WTC11 (cell line): Measurements from ENCODE around the gene ATP5ME. TPM values are rescaled to one million over a fixed set of nuclear protein-coding genes. Genes with fewer than 3 reads are reported as not detected.

Experiments
- ATAC-seq: fragments of 200-7000 bp; cut with Tn5 transposase; 2 replicates; pipeline ENCODE4 v1.10.0; 2021; ENCODE audit warnings: mild to moderate bottlenecking, moderate library complexity
- CTCF ChIA-PET: fragments of 300-600 bp; sonication (Branson Sonifier 250); formaldehyde crosslinking; loops from one replicate; lab custom pipeline; 2021; ENCODE audit warnings: antibody characterized with exemption; lab: Charles Lee
- POLR2A ChIA-PET: fragments of 350-600 bp; sonication (Branson Sonifier 250); formaldehyde crosslinking; loops from one replicate; lab custom pipeline; 2021; ENCODE audit warnings: antibody characterized with exemption; lab: Charles Lee
- DNase-seq: peaks from one replicate; pipeline ENCODE4 v3.0.0; 2021; ENCODE audit warnings: low spot score
- H3K27ac Mint-ChIP-seq: 2 replicates; pipeline ENCODE4 v1.8.0; 2021; ENCODE audit warnings: mixed read lengths
- H3K27me3 Mint-ChIP-seq: 2 replicates; pipeline ENCODE4 v1.8.0; 2021; ENCODE audit warnings: low read depth, mild to moderate bottlenecking, moderate library complexity, mixed read lengths
- H3K36me3 Mint-ChIP-seq: 2 replicates; pipeline ENCODE4 v1.8.0; 2021; ENCODE audit warnings: mixed read lengths
- H3K4me1 Mint-ChIP-seq: 2 replicates; pipeline ENCODE4 v1.8.0; 2022; ENCODE audit warnings: mixed read lengths
- H3K4me3 Mint-ChIP-seq: 2 replicates; pipeline ENCODE4 v1.8.0; 2021; ENCODE audit warnings: mild to moderate bottlenecking, moderate library complexity, mixed read lengths
- H3K9me3 Mint-ChIP-seq: 2 replicates; pipeline ENCODE4 v1.8.0; 2021; ENCODE audit warnings: mixed read lengths
- EMX1 ChIP-seq: fragments of 250-450 bp; sonication (Bioruptor Pico); IDR thresholded peaks from 2 replicates; pipeline ENCODE4 v1.8.0; 2021; ENCODE audit warnings: mild to moderate bottlenecking
- FOXP1 ChIP-seq: sonication (generic); formaldehyde crosslinking; IDR thresholded peaks from 2 replicates; pipeline ENCODE4 v1.8.0; 2022; ENCODE audit warnings: missing genetic modification reagents, mild to moderate bottlenecking, moderate library complexity, borderline replicate concordance
- GABPB1 ChIP-seq: sonication (generic); formaldehyde crosslinking; IDR thresholded peaks from 2 replicates; pipeline ENCODE4 v1.8.1; 2023; ENCODE audit warnings: mild to moderate bottlenecking, missing genetic modification reagents
- GTF2I ChIP-seq: fragments of 250-450 bp; sonication (Bioruptor Pico); conservative IDR thresholded peaks from 2 replicates; pipeline ENCODE4 v1.4.0; 2021; ENCODE audit warnings: mild to moderate bottlenecking
- IRF2 ChIP-seq: sonication (generic); formaldehyde crosslinking; IDR thresholded peaks from 2 replicates; pipeline ENCODE4 v1.8.0; 2022; ENCODE audit warnings: low read depth, missing genetic modification reagents, borderline replicate concordance
- JAZF1 ChIP-seq: fragments of 250-450 bp; sonication (Bioruptor Pico); IDR thresholded peaks from 2 replicates; pipeline ENCODE4 v1.9.0; 2021; ENCODE audit warnings: moderate library complexity, mild to moderate bottlenecking, inconsistent platforms
- MXD4 ChIP-seq: fragments of 250-450 bp; sonication (Bioruptor Pico); IDR thresholded peaks from 2 replicates; pipeline ENCODE4 v1.8.0; 2021; ENCODE audit warnings: mild to moderate bottlenecking, moderate library complexity, borderline replicate concordance
- NFE2L1 ChIP-seq: sonication (generic); formaldehyde crosslinking; IDR thresholded peaks from 2 replicates; pipeline ENCODE4 v1.8.1; 2023; ENCODE audit warnings: missing genetic modification reagents
- NR2C2 ChIP-seq: sonication (generic); formaldehyde crosslinking; IDR thresholded peaks from 2 replicates; pipeline ENCODE4 v1.8.0; 2022; ENCODE audit warnings: mild to moderate bottlenecking, missing genetic modification reagents
- NR3C1 ChIP-seq: sonication (generic); formaldehyde crosslinking; conservative IDR thresholded peaks from 2 replicates; pipeline ENCODE4 v1.8.1; 2023; ENCODE audit warnings: low read depth, mild to moderate bottlenecking, missing genetic modification reagents
- OVOL2 ChIP-seq: fragments of 250-450 bp; sonication (Bioruptor Pico); IDR thresholded peaks from 2 replicates; pipeline ENCODE4 v1.9.0; 2021; ENCODE audit warnings: mild to moderate bottlenecking, borderline replicate concordance
- RORB ChIP-seq: fragments of 250-450 bp; sonication (Bioruptor Pico); IDR thresholded peaks from 2 replicates; pipeline ENCODE4 v1.9.0; 2021; ENCODE audit warnings: mild to moderate bottlenecking
- SMAD4 ChIP-seq: sonication (generic); formaldehyde crosslinking; IDR thresholded peaks from 2 replicates; pipeline ENCODE4 v1.8.0; 2022; ENCODE audit warnings: mild to moderate bottlenecking, missing genetic modification reagents
- SOX15 ChIP-seq: fragments of 250-450 bp; sonication (Bioruptor Pico); IDR thresholded peaks from 2 replicates; pipeline ENCODE4 v1.9.0; 2021; ENCODE audit warnings: mild to moderate bottlenecking
- ZNF121 ChIP-seq: sonication (generic); formaldehyde crosslinking; IDR thresholded peaks from 2 replicates; pipeline ENCODE4 v1.8.0; 2023; ENCODE audit warnings: missing genetic modification reagents
- ZNF138 ChIP-seq: sonication (generic); formaldehyde crosslinking; conservative IDR thresholded peaks from 2 replicates; pipeline ENCODE4 v1.8.1; 2022; ENCODE audit warnings: mild to moderate bottlenecking, moderate library complexity, missing genetic modification reagents
- ZNF219 ChIP-seq: sonication (generic); formaldehyde crosslinking; IDR thresholded peaks from 2 replicates; pipeline ENCODE4 v1.8.0; 2023; ENCODE audit warnings: missing genetic modification reagents, mild to moderate bottlenecking, borderline replicate concordance
- ZNF317 ChIP-seq: sonication (generic); formaldehyde crosslinking; IDR thresholded peaks from 2 replicates; pipeline ENCODE4 v1.8.1; 2023; ENCODE audit warnings: low read depth, mild to moderate bottlenecking, moderate library complexity, missing genetic modification reagents, borderline replicate concordance
- total RNA-seq: library from RNA; stranded (reverse); gene quantifications from 3 replicates; pipeline ENCODE4 v1.2.3, GENCODE V29; 2021
- TF ChIP-seq, protein P1 (sequence below): fragments of 200-600 bp; IDR thresholded peaks from 2 replicates; pipeline ENCODE4 v1.8.0; 2022; ENCODE audit warnings: antibody characterized with exemption
- TF ChIP-seq, protein P2 (sequence below): fragments of 250-450 bp; sonication (Bioruptor Pico); IDR thresholded peaks from 2 replicates; pipeline ENCODE4 v2.1.2; 2022; ENCODE audit warnings: mild to moderate bottlenecking, moderate library complexity
- TF ChIP-seq, protein P3 (sequence below): sonication (generic); formaldehyde crosslinking; IDR thresholded peaks from 2 replicates; pipeline ENCODE4 v1.8.1; 2023; ENCODE audit warnings: mild to moderate bottlenecking, missing genetic modification reagents
- TF ChIP-seq, protein P4 (sequence below): sonication (generic); formaldehyde crosslinking; conservative IDR thresholded peaks from 2 replicates; pipeline ENCODE4 v1.8.1; 2022; ENCODE audit warnings: mild to moderate bottlenecking, missing genetic modification reagents
- TF ChIP-seq, protein P5 (sequence below): sonication (generic); formaldehyde crosslinking; IDR thresholded peaks from 2 replicates; pipeline ENCODE4 v1.8.1; 2022; ENCODE audit warnings: low read depth, mild to moderate bottlenecking, moderate library complexity, missing genetic modification reagents, borderline replicate concordance
- TF ChIP-seq, protein P6 (sequence below): fragments of 250-450 bp; sonication (Bioruptor Pico); IDR thresholded peaks from 2 replicates; pipeline ENCODE4 v1.9.0; 2021; ENCODE audit warnings: mild to moderate bottlenecking
- TF ChIP-seq, protein P7 (sequence below): sonication (generic); formaldehyde crosslinking; IDR thresholded peaks from 2 replicates; pipeline ENCODE4 v1.8.1; 2022; ENCODE audit warnings: mild to moderate bottlenecking, missing genetic modification reagents, moderate library complexity, borderline replicate concordance

The ATP5ME gene
- total RNA-seq, 1 experiment from 2014 or later = 468 TPM

DNA sequence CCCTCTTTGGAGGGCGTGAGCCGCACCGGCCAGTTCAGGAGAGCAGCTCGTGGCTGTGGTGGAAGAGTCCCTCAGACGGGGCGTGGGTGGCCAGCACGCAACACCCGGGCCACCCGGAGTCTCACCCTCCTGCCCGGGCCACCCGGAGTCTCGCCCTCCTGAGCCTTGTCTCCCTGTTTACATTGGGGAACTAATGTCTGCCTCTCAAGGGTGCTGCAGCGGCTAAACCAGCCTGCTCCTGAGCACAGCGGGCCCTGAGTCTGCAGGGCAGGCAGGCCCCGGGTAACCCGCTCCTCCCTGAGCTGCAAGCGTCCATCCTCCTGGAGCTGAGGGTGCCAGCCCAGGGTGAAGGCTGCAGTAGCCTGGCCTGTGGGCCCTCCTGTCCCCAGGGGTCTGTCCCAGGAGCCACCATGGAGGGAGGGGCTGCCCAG lies 45.8 kb downstream of the ATP5ME start:
- DNase-seq = no peak
- POLR2A ChIA-PET = no interaction called here
- H3K27ac Mint-ChIP-seq = no peak overlapping the region
- CTCF ChIA-PET = no interaction called here
- peaks cover 10% of the 10 kb centered on the region for H3K4me1 Mint-ChIP-seq
- peaks cover 22% of the 10 kb centered on the region for H3K9me3 Mint-ChIP-seq
- H3K36me3 Mint-ChIP-seq = peaks cover 6% of the 10 kb centered on the region; the same call in 1 of the 2 replicates
- no peak for TF ChIP-seq EMX1
- TF ChIP-seq, protein P1, sequence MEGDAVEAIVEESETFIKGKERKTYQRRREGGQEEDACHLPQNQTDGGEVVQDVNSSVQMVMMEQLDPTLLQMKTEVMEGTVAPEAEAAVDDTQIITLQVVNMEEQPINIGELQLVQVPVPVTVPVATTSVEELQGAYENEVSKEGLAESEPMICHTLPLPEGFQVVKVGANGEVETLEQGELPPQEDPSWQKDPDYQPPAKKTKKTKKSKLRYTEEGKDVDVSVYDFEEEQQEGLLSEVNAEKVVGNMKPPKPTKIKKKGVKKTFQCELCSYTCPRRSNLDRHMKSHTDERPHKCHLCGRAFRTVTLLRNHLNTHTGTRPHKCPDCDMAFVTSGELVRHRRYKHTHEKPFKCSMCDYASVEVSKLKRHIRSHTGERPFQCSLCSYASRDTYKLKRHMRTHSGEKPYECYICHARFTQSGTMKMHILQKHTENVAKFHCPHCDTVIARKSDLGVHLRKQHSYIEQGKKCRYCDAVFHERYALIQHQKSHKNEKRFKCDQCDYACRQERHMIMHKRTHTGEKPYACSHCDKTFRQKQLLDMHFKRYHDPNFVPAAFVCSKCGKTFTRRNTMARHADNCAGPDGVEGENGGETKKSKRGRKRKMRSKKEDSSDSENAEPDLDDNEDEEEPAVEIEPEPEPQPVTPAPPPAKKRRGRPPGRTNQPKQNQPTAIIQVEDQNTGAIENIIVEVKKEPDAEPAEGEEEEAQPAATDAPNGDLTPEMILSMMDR = no peak
- no peak for TF ChIP-seq SMAD4 (CRISPR knock-in tag)
- no peak for TF ChIP-seq SOX15 (CRISPR knock-in tag)
- no peak for TF ChIP-seq GTF2I (CRISPR knock-in tag)
- TF ChIP-seq, protein P2, sequence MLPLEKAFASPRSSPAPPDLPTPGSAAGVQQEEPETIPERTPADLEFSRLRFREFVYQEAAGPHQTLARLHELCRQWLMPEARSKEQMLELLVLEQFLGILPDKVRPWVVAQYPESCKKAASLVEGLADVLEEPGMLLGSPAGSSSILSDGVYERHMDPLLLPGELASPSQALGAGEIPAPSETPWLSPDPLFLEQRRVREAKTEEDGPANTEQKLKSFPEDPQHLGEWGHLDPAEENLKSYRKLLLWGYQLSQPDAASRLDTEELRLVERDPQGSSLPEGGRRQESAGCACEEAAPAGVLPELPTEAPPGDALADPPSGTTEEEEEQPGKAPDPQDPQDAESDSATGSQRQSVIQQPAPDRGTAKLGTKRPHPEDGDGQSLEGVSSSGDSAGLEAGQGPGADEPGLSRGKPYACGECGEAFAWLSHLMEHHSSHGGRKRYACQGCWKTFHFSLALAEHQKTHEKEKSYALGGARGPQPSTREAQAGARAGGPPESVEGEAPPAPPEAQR (CRISPR knock-in tag) = no peak
- TF ChIP-seq ZNF219 (CRISPR knock-in tag) = no peak
- TF ChIP-seq, protein P3, sequence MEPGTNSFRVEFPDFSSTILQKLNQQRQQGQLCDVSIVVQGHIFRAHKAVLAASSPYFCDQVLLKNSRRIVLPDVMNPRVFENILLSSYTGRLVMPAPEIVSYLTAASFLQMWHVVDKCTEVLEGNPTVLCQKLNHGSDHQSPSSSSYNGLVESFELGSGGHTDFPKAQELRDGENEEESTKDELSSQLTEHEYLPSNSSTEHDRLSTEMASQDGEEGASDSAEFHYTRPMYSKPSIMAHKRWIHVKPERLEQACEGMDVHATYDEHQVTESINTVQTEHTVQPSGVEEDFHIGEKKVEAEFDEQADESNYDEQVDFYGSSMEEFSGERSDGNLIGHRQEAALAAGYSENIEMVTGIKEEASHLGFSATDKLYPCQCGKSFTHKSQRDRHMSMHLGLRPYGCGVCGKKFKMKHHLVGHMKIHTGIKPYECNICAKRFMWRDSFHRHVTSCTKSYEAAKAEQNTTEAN (CRISPR knock-in tag) = no peak
- no peak for TF ChIP-seq FOXP1 (CRISPR knock-in tag)
- TF ChIP-seq, protein P4, sequence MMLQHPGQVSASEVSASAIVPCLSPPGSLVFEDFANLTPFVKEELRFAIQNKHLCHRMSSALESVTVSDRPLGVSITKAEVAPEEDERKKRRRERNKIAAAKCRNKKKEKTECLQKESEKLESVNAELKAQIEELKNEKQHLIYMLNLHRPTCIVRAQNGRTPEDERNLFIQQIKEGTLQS (CRISPR knock-in tag) = no peak
- TF ChIP-seq, all 79 proteins: peak for 0
- no peak overlapping the region for H3K4me3 Mint-ChIP-seq
- peaks cover 7% of the 10 kb centered on the region for H3K27me3 Mint-ChIP-seq
- ATAC-seq = no peak

DNA sequence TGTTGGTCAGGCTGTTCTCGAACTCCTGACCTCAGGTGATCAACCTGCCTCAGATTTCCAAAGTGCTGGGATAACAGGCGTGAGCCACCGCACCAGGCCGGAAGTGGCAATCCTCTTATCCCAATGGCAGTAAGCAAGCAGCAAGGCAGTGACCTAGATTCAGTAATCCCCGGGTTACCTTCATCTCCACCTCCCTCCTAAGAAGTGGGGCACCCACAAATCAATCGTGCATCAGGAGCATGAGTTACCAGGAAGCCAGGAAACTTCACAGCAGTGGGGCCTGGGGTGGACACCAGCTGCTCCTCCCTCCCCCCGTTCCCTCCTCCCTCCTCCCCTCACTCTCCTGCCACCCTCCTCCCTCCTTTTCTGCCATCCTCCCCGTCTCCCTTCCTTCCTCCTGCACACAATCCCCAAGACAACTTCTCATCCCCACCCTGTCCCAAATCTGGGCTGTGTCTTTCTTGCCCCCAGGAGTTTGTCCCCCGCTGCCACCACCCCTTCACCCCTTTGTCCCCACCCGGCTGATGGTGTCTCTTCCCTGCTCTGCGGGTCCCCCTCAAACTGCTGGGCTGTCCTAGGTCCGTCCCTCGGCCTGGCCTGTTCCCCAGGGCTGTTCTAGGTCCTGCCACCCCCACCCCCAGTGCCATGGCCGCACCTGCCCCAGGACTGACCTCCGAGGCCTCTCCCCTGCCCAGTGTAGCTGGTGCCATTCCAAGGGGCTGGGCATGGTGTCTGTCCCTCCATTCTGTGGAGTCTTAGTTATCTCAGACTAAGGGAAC lies 46.5 kb downstream of the ATP5ME start:
- Mint-ChIP-seq H3K36me3 (peaks cover 6% of the 10 kb centered on the region; the same call in 1 of the 2 replicates), H3K27ac (no peak overlapping the region), H3K9me3 (peaks cover 18% of the 10 kb centered on the region), H3K4me3 (no peak overlapping the region), H3K4me1 (peaks cover 10% of the 10 kb centered on the region), H3K27me3 (peaks cover 7% of the 10 kb centered on the region)
- ChIA-PET POLR2A (no interaction called here), CTCF (interaction anchor here (1.0 kb wide), 1 partner anchor 25 kb away, joined by 3 read pairs; no protein-coding TSS in a partner anchor)
- DNase-seq (no peak), ATAC-seq (no peak)
- TF ChIP-seq NR2C2 (CRISPR knock-in tag) (no peak), OVOL2 (CRISPR knock-in tag) (no peak), NR3C1 (CRISPR knock-in tag) (no peak), SOX15 (CRISPR knock-in tag) (no peak), ZNF121 (no peak), RORB (CRISPR knock-in tag) (no peak), ZNF138 (no peak), ZNF219 (CRISPR knock-in tag) (no peak), JAZF1 (no peak), ZNF317 (no peak), GABPB1 (CRISPR knock-in tag) (no peak), NFE2L1 (no peak), MXD4 (CRISPR knock-in tag) (no peak), IRF2 (CRISPR knock-in tag) (no peak)
- TF ChIP-seq, protein P5, sequence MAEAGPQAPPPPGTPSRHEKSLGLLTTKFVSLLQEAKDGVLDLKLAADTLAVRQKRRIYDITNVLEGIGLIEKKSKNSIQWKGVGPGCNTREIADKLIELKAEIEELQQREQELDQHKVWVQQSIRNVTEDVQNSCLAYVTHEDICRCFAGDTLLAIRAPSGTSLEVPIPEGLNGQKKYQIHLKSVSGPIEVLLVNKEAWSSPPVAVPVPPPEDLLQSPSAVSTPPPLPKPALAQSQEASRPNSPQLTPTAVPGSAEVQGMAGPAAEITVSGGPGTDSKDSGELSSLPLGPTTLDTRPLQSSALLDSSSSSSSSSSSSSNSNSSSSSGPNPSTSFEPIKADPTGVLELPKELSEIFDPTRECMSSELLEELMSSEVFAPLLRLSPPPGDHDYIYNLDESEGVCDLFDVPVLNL (CRISPR knock-in tag) = no peak
- TF ChIP-seq, protein P6, sequence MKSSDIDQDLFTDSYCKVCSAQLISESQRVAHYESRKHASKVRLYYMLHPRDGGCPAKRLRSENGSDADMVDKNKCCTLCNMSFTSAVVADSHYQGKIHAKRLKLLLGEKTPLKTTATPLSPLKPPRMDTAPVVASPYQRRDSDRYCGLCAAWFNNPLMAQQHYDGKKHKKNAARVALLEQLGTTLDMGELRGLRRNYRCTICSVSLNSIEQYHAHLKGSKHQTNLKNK (CRISPR knock-in tag) = no peak
- TF ChIP-seq, protein P1 = no peak
- TF ChIP-seq, protein P7, sequence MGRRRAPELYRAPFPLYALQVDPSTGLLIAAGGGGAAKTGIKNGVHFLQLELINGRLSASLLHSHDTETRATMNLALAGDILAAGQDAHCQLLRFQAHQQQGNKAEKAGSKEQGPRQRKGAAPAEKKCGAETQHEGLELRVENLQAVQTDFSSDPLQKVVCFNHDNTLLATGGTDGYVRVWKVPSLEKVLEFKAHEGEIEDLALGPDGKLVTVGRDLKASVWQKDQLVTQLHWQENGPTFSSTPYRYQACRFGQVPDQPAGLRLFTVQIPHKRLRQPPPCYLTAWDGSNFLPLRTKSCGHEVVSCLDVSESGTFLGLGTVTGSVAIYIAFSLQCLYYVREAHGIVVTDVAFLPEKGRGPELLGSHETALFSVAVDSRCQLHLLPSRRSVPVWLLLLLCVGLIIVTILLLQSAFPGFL (CRISPR knock-in tag) = no peak
